ENCODE measurements around the gene TOP3B. TPM values are rescaled to one million over a fixed set of nuclear protein-coding genes. Genes with fewer than 3 reads are reported as not detected.

The TOP3B gene
- total RNA-seq, 1 experiment from 2014 or later: 68.6 TPM

DNA sequence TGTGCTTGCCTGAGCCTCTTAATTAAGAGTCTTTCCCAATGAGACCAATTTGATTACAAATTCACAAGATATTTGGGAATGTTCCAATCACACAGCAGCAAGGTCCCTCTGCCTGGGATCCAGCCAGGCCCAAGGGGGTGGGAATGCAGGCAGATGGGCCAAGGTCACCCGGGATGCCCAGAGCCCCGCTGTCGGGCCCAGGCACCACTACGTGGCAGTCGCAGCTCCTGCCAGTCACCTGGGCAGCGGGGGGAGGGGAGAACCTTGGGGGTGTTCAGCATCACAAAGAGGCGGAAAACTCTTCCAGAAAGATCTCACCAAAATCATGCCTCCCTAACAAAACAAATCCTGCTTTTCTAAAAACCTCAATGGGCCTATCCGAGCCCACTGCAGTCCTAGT is 60.9 kb downstream of the TOP3B start:
- Mint-ChIP-seq H3K27ac (peak overlapping the region; percentile 96), H3K9me3 (no peaks in the 10 kb centered on the region), H3K36me3 (0 out of 2 replicates have a peak, but pooled peaks cover 3% of the 10 kb centered on the region), H3K4me1 (peaks cover 65% of the 10 kb centered on the region), H3K27me3 (ENCODE audit: low read depth) (no peaks in the 10 kb centered on the region), H3K4me3 (no peak overlapping the region)
- ChIA-PET CTCF (interaction anchor here (1.2 to 3.5 kb wide), 9 partner anchors 14 to 292 kb away, joined by 3 to 39 read pairs (median 7); partner anchors contain the start of genes MAPK1, PPM1F and YDJC), POLR2A (no interaction called here)
- DNase-seq (ENCODE audit: low spot score): peak; percentile 77
- ATAC-seq: peak; percentile 43
- TF ChIP-seq, protein P1, sequence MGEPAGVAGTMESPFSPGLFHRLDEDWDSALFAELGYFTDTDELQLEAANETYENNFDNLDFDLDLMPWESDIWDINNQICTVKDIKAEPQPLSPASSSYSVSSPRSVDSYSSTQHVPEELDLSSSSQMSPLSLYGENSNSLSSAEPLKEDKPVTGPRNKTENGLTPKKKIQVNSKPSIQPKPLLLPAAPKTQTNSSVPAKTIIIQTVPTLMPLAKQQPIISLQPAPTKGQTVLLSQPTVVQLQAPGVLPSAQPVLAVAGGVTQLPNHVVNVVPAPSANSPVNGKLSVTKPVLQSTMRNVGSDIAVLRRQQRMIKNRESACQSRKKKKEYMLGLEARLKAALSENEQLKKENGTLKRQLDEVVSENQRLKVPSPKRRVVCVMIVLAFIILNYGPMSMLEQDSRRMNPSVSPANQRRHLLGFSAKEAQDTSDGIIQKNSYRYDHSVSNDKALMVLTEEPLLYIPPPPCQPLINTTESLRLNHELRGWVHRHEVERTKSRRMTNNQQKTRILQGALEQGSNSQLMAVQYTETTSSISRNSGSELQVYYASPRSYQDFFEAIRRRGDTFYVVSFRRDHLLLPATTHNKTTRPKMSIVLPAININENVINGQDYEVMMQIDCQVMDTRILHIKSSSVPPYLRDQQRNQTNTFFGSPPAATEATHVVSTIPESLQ (CRISPR knock-in tag; IDR thresholded peaks at IDR 0.05): no peak
- TF ChIP-seq, protein P2, sequence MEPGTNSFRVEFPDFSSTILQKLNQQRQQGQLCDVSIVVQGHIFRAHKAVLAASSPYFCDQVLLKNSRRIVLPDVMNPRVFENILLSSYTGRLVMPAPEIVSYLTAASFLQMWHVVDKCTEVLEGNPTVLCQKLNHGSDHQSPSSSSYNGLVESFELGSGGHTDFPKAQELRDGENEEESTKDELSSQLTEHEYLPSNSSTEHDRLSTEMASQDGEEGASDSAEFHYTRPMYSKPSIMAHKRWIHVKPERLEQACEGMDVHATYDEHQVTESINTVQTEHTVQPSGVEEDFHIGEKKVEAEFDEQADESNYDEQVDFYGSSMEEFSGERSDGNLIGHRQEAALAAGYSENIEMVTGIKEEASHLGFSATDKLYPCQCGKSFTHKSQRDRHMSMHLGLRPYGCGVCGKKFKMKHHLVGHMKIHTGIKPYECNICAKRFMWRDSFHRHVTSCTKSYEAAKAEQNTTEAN (CRISPR knock-in tag; IDR thresholded peaks at IDR 0.05): no peak; the same call in 1 of the 2 replicates
- TF ChIP-seq, protein P3, sequence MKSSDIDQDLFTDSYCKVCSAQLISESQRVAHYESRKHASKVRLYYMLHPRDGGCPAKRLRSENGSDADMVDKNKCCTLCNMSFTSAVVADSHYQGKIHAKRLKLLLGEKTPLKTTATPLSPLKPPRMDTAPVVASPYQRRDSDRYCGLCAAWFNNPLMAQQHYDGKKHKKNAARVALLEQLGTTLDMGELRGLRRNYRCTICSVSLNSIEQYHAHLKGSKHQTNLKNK (CRISPR knock-in tag; IDR thresholded peaks at IDR 0.05): no peak
- TF ChIP-seq, protein P4, sequence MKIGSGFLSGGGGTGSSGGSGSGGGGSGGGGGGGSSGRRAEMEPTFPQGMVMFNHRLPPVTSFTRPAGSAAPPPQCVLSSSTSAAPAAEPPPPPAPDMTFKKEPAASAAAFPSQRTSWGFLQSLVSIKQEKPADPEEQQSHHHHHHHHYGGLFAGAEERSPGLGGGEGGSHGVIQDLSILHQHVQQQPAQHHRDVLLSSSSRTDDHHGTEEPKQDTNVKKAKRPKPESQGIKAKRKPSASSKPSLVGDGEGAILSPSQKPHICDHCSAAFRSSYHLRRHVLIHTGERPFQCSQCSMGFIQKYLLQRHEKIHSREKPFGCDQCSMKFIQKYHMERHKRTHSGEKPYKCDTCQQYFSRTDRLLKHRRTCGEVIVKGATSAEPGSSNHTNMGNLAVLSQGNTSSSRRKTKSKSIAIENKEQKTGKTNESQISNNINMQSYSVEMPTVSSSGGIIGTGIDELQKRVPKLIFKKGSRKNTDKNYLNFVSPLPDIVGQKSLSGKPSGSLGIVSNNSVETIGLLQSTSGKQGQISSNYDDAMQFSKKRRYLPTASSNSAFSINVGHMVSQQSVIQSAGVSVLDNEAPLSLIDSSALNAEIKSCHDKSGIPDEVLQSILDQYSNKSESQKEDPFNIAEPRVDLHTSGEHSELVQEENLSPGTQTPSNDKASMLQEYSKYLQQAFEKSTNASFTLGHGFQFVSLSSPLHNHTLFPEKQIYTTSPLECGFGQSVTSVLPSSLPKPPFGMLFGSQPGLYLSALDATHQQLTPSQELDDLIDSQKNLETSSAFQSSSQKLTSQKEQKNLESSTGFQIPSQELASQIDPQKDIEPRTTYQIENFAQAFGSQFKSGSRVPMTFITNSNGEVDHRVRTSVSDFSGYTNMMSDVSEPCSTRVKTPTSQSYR (CRISPR knock-in tag; IDR thresholded peaks at IDR 0.05): no peak
- TF ChIP-seq ZNF219 (CRISPR knock-in tag; IDR thresholded peaks at IDR 0.05; ENCODE audit: borderline replicate concordance) (no peak), GTF2I (CRISPR knock-in tag; conservative IDR thresholded peaks at IDR 0.05) (no peak), TP53 (CRISPR knock-in tag; IDR thresholded peaks at IDR 0.05) (no peak), FOXK1 (CRISPR knock-in tag; IDR thresholded peaks at IDR 0.05) (0 out of 2 replicates have a peak, but pooled peaks have one; percentile 40), NR3C1 (CRISPR knock-in tag; conservative IDR thresholded peaks at IDR 0.05; ENCODE audit: low read depth) (no peak), CBFB (CRISPR knock-in tag; IDR thresholded peaks at IDR 0.05; ENCODE audit: low read depth) (no peak), ZNF263 (CRISPR knock-in tag; IDR thresholded peaks at IDR 0.05; ENCODE audit: low read depth) (peak; percentile 5; the same call in 1 of the 2 replicates), NR2C2 (CRISPR knock-in tag; IDR thresholded peaks at IDR 0.05) (no peak), SMAD3 (CRISPR knock-in tag; IDR thresholded peaks at IDR 0.05; ENCODE audit: borderline replicate concordance) (peak; percentile 64; the same call in 1 of the 2 replicates), TEAD1 (CRISPR knock-in tag; IDR thresholded peaks at IDR 0.05) (no peak), SOX15 (CRISPR knock-in tag; IDR thresholded peaks at IDR 0.05) (no peak), SP1 (CRISPR knock-in tag; conservative IDR thresholded peaks at IDR 0.05) (no peak; the same call in 1 of the 2 replicates), SMAD4 (CRISPR knock-in tag; IDR thresholded peaks at IDR 0.05) (no peak)
- TF ChIP-seq, protein P5, sequence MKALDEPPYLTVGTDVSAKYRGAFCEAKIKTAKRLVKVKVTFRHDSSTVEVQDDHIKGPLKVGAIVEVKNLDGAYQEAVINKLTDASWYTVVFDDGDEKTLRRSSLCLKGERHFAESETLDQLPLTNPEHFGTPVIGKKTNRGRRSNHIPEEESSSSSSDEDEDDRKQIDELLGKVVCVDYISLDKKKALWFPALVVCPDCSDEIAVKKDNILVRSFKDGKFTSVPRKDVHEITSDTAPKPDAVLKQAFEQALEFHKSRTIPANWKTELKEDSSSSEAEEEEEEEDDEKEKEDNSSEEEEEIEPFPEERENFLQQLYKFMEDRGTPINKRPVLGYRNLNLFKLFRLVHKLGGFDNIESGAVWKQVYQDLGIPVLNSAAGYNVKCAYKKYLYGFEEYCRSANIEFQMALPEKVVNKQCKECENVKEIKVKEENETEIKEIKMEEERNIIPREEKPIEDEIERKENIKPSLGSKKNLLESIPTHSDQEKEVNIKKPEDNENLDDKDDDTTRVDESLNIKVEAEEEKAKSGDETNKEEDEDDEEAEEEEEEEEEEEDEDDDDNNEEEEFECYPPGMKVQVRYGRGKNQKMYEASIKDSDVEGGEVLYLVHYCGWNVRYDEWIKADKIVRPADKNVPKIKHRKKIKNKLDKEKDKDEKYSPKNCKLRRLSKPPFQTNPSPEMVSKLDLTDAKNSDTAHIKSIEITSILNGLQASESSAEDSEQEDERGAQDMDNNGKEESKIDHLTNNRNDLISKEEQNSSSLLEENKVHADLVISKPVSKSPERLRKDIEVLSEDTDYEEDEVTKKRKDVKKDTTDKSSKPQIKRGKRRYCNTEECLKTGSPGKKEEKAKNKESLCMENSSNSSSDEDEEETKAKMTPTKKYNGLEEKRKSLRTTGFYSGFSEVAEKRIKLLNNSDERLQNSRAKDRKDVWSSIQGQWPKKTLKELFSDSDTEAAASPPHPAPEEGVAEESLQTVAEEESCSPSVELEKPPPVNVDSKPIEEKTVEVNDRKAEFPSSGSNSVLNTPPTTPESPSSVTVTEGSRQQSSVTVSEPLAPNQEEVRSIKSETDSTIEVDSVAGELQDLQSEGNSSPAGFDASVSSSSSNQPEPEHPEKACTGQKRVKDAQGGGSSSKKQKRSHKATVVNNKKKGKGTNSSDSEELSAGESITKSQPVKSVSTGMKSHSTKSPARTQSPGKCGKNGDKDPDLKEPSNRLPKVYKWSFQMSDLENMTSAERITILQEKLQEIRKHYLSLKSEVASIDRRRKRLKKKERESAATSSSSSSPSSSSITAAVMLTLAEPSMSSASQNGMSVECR (CRISPR knock-in tag; IDR thresholded peaks at IDR 0.05; ENCODE audit: borderline replicate concordance): no peak
- TF ChIP-seq, protein P6, sequence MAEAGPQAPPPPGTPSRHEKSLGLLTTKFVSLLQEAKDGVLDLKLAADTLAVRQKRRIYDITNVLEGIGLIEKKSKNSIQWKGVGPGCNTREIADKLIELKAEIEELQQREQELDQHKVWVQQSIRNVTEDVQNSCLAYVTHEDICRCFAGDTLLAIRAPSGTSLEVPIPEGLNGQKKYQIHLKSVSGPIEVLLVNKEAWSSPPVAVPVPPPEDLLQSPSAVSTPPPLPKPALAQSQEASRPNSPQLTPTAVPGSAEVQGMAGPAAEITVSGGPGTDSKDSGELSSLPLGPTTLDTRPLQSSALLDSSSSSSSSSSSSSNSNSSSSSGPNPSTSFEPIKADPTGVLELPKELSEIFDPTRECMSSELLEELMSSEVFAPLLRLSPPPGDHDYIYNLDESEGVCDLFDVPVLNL (CRISPR knock-in tag; IDR thresholded peaks at IDR 0.05; ENCODE audit: borderline replicate concordance, low read depth): no peak
- TF ChIP-seq, protein P7, sequence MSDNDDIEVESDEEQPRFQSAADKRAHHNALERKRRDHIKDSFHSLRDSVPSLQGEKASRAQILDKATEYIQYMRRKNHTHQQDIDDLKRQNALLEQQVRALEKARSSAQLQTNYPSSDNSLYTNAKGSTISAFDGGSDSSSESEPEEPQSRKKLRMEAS (CRISPR knock-in tag; IDR thresholded peaks at IDR 0.05): no peak
- TF ChIP-seq, protein P8, sequence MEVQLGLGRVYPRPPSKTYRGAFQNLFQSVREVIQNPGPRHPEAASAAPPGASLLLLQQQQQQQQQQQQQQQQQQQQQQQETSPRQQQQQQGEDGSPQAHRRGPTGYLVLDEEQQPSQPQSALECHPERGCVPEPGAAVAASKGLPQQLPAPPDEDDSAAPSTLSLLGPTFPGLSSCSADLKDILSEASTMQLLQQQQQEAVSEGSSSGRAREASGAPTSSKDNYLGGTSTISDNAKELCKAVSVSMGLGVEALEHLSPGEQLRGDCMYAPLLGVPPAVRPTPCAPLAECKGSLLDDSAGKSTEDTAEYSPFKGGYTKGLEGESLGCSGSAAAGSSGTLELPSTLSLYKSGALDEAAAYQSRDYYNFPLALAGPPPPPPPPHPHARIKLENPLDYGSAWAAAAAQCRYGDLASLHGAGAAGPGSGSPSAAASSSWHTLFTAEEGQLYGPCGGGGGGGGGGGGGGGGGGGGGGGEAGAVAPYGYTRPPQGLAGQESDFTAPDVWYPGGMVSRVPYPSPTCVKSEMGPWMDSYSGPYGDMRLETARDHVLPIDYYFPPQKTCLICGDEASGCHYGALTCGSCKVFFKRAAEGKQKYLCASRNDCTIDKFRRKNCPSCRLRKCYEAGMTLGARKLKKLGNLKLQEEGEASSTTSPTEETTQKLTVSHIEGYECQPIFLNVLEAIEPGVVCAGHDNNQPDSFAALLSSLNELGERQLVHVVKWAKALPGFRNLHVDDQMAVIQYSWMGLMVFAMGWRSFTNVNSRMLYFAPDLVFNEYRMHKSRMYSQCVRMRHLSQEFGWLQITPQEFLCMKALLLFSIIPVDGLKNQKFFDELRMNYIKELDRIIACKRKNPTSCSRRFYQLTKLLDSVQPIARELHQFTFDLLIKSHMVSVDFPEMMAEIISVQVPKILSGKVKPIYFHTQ (CRISPR knock-in tag; IDR thresholded peaks at IDR 0.05): no peak
